Measurements from ENCODE around the gene REPIN1. TPM values are rescaled to one million over a fixed set of nuclear protein-coding genes. Genes with fewer than 3 reads are reported as not detected.

Gene REPIN1
- 104 and 108 TPM in 2 replicates for total RNA-seq

GRCh38 chr7:150368096-150368883 lies at the start of gene REPIN1:
TSS of gene REPIN1 (plus strand) at chr7:150368822. CDS start at chr7:150369712, 890 bp downstream.

GRCh38 chr7:150322833-150323681 lies 45.6 kb upstream of the REPIN1 start, which contains the start of the genes ACTR3C and LRRC61:
TSS of gene ACTR3C (minus strand) at chr7:150323545. CDS start at chr7:150295296, 28,249 bp downstream.
TSS of gene LRRC61 (plus strand) at chr7:150323355. CDS start at chr7:150336862, 13,507 bp downstream.

GRCh38 chr7:150341263-150342120 lies 27.1 kb upstream of the REPIN1 start, which contains the start of gene RARRES2:
TSS of gene RARRES2 (minus strand) at chr7:150341629. CDS start at chr7:150340609, 1,020 bp downstream.

GRCh38 chr7:150378853-150379440 lies 10.3 kb downstream of the REPIN1 start, which contains the start of gene ZNF775:
TSS of gene ZNF775 (plus strand) at chr7:150379330. CDS start at chr7:150388471, 9,141 bp downstream.

Other genes starting within 250 kb of the REPIN1 start
- 21.7 and 40.2 TPM in 2 replicates for gene LRRC61, start 45.5 kb upstream of the REPIN1 start, total RNA-seq
- 2.3 and 8.4 TPM in 2 replicates for gene ACTR3C, start 45.3 kb upstream of the REPIN1 start, total RNA-seq
- 3.3 and 34.4 TPM in 2 replicates for gene RARRES2, start 27.2 kb upstream of the REPIN1 start, total RNA-seq
- 9.3 and 11.3 TPM in 2 replicates for gene ZNF775, start 10.5 kb downstream of the REPIN1 start, total RNA-seq
- gene GIMAP8, start 81.8 kb downstream of the REPIN1 start, total RNA-seq = not detected in 2 replicates
- not detected in 2 replicates for gene GIMAP7, start 146.1 kb downstream of the REPIN1 start, total RNA-seq
- not detected in 2 replicates for gene GIMAP4, start 198.6 kb downstream of the REPIN1 start, total RNA-seq